ENCODE results near the gene BCAS4.
"Not testable (repeated sequence)": the region's sequence is repeated elsewhere in the genome, so short reads cannot be mapped to it uniquely, and the experiment has no call there.

BCAS4 gene

DNA sequence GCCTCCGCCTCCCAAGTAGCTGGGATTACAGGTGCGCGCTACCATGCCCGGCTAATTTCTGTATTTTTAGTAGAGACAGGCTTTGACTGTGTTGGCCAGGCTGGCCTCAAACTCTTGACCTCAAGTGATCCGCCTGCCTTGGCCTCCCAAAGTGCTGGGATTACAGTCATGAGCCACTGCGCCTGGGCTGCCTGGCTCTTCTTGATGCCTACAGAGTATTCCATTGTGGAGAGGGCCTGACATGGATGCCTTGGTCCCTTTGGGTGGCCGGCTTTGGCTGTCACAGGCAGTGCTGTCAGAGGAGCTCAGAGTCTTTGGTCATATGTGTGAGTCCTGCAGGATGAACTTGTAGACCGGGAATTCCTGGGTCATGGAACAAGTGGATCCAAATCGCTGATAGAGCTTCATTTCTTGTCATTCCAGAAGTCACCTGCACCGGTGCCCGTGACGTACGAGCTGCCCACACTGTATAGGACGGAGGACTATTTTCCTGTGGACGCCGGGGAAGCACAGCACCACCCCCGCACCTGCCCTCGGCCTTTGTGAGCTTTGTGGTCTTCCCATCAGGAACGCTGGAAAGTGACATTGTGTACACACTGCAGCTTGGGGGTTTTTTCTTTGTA lies 81.3 kb downstream of the BCAS4 start:
- DNase-seq (ENCODE audit: low read depth): no peak

DNA sequence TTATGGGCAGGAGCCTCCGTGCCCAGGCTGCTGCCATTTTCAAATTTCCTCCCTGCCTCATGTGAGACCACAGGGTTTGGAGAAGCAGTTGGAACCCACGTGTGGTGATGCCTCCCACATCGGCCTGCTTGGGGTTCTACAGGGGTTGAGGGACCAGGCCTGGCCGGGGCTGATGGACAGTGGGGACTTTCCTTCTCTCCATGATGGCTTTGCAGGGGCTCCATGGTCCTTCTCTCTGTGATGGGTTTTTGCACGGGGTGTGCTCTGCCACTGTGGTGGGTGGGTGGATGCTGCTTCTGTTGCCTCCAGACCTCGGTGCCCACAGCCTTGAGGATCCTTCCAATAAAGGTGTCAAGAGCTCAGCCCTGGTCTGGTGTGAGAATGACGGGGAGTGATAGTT lies 82.0 kb downstream of the BCAS4 start:
- no peak for DNase-seq (ENCODE audit: low read depth)

DNA sequence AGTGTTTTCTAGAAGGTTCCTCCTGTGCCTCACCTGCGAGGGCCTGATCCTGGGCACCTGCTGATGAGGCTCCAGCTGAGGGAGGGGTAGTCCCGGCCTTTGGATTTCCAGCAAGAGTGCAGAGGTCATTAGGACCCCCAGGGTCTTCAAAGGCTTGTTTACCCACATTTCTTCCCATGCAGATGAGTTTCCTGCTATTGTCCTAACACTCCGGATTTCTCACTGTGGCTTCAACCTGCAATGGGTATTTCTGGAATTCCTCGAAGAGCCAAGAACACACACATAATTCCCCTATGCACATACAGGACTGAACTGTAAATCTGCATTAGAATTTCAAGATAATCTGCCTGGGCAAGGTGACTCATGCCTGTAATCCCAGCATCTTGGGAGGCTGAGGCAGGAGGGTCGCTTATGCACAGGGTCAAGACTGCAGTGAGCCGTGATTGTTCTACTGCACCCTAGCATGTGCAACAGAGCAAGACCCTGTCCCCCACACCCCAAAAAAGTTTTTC lies 82.4 kb downstream of the BCAS4 start:
- no peak for DNase-seq (ENCODE audit: low read depth)

- DNase-seq (ENCODE audit: low read depth): no peak
These were observed 85.0 kb downstream of the BCAS4 start for GRCh38 chr20:50879649-50880550.

DNA sequence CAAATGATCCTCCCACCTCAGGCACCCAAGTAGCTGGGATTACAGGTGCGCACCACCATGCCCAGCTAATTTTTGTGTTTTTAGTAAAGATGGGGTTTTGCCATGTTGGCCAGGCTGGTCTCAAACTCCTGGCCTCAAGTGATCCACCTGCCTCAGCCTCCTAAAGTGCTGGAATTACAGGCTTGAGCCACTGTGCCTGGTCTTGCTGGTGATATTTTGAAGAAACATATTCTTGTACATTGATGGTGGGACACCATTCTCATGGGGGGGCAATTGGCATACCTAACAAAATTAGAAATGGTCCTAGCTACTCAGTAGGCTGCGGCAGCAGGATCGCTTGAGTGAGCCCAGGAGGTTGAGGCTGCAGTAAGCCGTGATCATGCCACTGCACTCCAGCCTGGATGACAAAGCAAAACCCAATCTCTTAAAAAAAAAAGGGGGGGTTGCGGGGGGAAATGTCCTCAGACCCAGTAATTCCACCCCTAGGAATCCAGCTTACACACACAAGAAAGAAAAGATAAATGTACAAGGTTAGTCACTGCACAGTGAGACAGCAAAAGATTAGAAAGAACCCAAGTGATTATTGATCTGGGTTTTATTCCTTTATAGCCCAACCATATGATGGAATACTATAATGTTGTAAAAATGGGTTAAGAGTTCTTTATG lies 87.0 kb downstream of the BCAS4 start:
- not testable (repeated sequence) for DNase-seq (ENCODE audit: low read depth)

- no peak for DNase-seq (ENCODE audit: low read depth)
These were observed 89.0 kb downstream of the BCAS4 start for GRCh38 chr20:50883856-50884255.

DNA sequence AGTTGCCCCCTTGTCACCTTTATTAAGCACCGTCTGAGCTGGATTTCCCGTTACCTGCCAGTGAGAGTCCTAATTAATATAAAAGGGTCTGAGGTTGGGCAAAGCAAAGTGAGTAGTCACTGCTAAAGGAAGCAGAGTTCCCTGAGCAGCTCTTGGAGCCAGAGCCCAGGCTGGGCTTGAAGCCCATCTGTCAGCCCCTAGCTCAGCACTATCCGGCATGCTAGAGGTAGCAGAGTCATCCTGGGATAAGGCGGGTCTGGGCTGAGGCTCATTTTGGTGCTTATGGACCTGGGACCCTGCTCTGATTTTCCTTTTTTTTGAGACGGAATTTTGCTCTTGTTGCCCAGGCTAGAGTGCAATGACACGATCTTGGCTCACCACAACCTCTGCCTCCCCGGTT lies 90.2 kb downstream of the BCAS4 start:
- DNase-seq (ENCODE audit: low read depth): no peak

DNA sequence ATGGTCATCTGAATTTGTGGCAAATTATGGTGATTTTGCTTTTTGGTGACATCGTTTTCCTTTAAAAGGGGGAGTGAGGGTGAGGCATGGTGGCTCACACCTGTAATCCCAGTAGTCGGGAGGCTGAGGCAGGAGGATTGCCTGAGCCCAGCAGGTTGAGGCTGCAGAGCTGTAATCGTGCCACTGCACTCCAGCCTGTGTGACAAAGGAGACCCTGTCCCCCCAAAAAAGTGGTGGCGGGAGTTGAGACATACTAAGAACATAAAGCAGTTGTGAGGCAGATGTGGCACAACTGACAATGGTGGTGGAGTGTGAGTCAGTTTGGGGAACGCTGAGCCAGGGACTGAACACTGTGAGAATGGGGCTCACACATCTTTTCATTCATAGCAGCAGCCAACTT lies 90.9 kb downstream of the BCAS4 start:
- no peak for DNase-seq (ENCODE audit: low read depth)

- DNase-seq (ENCODE audit: low read depth): no peak
These were observed 91.4 kb downstream of the BCAS4 start for GRCh38 chr20:50886184-50886790.

DNA sequence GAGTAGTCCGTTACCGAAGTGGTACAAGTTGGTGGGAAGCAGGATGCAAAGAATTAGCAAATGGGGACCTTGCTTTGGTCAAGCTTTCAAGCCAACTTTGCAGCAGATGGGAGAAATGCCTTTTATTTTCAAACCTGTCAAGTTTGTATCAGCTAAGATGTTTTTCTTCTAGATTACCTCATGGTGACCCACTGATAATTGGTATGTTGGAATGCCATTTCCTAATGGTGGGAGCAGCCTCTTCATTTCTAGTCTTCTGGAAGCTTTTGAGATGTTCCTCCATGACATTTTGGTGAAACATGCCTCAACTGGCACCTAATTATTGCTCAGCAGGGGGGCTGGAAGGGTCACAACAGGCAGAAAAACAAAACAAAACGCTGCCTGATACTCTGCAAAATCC lies 92.7 kb downstream of the BCAS4 start:
- DNase-seq (ENCODE audit: low read depth): no peak

GRCh38 chr20:50891138-50891537 lies 96.3 kb downstream of the BCAS4 start:
- DNase-seq (ENCODE audit: low read depth): no peak

DNA sequence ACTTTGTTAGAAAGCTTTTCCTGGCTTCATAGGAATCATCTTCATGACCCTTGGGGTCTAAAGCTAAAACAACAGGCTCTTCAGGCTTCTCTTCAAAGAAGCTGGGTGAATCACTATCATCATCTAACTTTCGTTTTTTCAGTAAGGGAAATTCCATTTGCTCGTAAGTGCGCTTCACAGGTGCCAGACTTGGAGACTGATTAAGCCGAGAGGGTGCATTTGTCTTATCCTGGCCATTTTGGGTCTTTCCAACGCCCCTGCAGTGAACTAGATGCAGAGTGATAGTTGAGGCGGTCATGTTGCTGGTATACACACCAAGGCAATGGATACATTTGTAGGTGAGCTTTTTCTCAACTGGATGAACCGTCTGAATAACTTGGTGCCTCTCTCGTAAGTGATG lies 97.5 kb downstream of the BCAS4 start:
- no peak for DNase-seq (ENCODE audit: low read depth)

DNA sequence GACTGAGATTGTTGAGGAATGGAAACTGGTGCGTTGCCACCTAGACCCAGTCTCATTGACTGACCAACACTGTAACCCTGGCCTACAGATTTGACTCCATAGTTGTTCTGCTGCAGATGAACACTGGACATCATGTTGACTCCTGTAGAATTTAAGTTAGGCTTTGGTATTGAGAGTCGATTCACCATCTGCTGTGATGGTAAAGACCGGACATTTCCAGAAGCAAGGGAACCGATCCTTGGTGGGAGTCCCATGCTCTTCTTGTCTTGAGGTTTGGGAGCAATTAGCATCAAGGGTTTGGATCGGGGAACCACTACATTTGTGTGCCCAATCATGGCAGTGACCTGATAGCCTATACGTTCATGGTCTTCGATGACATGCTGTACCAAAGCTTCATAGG lies 98.8 kb downstream of the BCAS4 start:
- DNase-seq (ENCODE audit: low read depth): no peak

- no peak for DNase-seq (ENCODE audit: low read depth)
These were observed 100.4 kb downstream of the BCAS4 start for GRCh38 chr20:50895111-50895830.

DNA sequence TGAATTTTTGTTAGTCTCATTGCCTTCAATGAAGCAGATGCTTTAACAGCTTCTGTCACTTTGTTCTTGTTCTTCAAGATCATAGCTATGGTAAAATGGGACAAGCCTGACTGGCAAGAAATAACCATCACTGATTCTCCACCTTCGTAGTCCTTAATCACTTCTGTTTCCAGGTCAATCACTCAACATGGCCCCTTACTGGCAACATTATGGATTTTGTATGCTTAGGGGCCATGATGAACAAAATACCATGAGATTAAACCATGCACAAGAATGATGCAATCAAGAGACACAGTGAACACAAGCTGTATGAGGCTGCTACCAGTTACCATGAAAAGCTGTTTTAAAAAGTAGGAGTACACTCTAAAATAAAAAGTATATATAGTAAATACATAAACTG lies 103.6 kb downstream of the BCAS4 start:
- DNase-seq (ENCODE audit: low read depth): no peak

DNA sequence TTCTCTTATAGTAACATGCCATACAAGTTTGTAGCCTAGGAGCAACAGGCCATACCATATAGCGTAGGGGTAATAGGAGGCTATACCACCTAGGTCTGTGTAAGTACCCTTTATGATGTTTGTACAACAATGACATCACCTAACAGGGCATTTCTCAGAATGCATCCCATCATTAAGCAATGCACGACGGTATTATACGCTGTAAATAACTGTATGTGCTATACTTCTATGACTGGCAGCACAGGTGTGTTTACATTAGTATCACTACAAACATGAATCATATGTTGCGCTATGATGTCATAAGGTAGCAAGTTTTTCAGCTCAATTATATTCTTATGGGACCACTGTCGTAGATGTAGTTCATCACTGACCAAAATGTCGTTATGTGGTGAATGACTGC lies 105.4 kb downstream of the BCAS4 start:
- DNase-seq (ENCODE audit: low read depth): no peak

DNA sequence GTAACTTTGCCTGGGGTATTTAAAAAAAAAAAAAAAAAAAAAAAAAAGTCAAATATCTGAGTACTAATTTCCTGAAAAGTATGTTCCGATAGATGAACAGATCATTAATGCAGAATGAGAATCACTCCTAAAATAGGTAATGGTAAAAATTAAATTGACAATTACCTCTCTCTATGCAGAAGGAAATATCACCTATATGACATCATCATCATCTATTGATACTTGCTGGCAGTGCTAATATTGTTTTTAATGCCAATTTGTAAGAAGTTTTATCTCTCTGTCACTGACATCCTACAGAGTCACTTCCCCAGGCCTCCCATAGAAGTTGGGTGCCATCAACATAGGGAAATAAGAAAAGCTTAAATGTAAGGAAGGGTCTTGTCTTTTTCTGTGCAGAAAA lies 106.4 kb downstream of the BCAS4 start:
- DNase-seq (ENCODE audit: low read depth): no peak

GRCh38 chr20:50903353-50904051 lies 108.6 kb downstream of the BCAS4 start:
- DNase-seq (ENCODE audit: low read depth): no peak

GRCh38 chr20:50904067-50904570 lies 109.3 kb downstream of the BCAS4 start:
- DNase-seq (ENCODE audit: low read depth): no peak

DNA sequence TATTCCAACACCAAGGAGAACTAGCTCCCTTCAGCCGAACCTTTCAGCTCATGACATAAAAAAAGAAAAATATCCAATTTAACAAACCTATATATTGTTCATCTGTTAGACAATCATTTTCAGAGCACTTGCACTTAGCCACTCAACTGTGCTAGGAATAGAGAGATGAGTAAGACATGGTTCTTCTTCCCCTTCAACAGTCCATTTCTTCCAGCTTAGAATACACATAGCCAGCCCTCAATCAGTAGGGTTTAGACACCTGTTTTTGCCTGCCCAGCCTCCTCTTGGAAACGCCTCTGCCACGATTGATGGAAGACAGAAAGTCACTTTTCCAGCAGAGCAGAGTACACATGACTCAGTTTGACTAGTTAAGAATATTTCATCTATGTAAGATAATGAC lies 114.6 kb downstream of the BCAS4 start:
- no peak for DNase-seq (ENCODE audit: low read depth)

DNA sequence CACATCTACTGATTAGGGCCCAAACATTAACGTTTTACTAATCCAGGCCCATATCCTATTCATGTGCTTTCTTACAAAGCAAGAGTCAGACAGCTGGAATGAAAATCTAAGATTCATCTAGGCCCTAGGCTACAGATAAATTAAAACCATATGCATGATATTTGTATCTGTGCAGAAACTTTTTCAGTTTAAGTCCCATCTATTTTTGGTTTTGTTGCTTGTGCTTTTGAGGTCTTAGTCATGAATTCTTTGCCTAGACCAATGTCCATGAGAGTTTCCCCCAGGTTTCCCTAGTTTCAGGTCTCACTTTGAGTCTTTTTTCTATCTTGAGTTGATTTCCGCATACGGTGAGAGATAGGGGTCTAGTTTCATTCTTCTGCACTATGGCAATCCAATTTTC lies 116.2 kb downstream of the BCAS4 start:
- DNase-seq (ENCODE audit: low read depth): no peak
